Thyroid gland (tissue), 4 donors: Measurements from ENCODE around the gene HOXC11.

ENCODE experiments used
- POLR2A ChIP-seq, 2 donors: fragments of 450-650 bp; IDR thresholded peaks; one replicate each; pipeline ENCODE4 v1.6.1; 2017; ENCODE audit warnings: antibody characterized with exemption in 2 of 2, mild to moderate bottlenecking in 2 of 2, moderate library complexity in 1 of 2
- TF ChIP-seq, protein P1 (sequence below), 6 experiments: fragments of 200-600 bp in 3 of 6; fragments of 450-650 bp in 3 of 6; sonication (generic) in 3 of 6; IDR thresholded peaks; one replicate each; pipeline ENCODE4 v1.5.1; 2016 to 2019; ENCODE audit warnings: antibody characterized with exemption in 6 of 6, mild to moderate bottlenecking in 2 of 6, inconsistent platforms in 1 of 6, moderate library complexity in 1 of 6

DNA sequence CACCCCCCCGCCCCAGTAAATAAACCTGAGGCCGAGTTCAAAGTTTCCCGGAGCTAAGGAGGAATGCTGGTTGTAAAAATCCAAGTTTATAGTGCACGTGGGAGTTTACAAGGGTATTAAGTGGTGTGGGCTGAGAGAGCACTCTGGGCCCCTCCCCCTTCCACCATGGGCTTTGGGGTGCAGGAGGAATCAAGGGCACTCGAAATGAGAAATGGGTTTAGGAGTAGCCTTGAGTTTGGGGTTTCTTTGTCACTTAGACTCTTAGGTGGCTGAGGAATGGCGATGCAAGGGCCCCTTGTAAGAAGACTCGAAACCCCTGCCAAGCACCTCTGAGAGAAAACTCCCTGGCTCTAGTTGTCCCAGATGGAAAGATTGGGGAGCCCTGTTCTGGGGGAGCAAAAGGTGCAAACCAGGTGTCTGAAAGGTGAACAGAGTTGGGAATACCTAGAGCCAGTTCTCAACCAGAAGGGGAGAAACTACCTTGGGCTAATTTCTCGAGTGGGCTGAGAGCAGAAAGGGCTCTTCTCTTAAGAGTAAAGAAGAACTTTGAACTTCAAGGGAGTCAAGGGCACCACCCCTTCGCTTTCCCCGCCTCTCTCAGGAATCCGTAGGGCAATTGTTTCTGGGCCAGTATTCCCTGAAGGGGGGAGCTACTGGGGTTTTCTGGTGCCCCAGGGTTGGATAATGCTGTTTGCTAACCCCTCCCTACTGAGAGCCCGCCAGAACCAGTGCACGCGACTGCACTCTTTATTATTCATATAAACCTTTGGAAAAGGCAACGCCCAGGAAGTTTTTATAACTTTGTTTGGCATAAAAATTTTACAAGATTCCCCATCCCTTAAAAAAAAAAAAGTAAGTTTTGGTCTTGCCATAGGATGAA, 5.8 kb downstream of the HOXC11 start:
- TF ChIP-seq, protein P1, sequence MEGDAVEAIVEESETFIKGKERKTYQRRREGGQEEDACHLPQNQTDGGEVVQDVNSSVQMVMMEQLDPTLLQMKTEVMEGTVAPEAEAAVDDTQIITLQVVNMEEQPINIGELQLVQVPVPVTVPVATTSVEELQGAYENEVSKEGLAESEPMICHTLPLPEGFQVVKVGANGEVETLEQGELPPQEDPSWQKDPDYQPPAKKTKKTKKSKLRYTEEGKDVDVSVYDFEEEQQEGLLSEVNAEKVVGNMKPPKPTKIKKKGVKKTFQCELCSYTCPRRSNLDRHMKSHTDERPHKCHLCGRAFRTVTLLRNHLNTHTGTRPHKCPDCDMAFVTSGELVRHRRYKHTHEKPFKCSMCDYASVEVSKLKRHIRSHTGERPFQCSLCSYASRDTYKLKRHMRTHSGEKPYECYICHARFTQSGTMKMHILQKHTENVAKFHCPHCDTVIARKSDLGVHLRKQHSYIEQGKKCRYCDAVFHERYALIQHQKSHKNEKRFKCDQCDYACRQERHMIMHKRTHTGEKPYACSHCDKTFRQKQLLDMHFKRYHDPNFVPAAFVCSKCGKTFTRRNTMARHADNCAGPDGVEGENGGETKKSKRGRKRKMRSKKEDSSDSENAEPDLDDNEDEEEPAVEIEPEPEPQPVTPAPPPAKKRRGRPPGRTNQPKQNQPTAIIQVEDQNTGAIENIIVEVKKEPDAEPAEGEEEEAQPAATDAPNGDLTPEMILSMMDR (IDR thresholded peaks at IDR 0.05): no peak
- no peak for TF ChIP-seq POLR2A (IDR thresholded peaks at IDR 0.05)
